RCC 7860 (cell line): ENCODE measurements around the gene TOMM22.

Experiments
- DNase-seq: peaks from one replicate; pipeline ENCODE4 v3.0.0-alpha.2; 2015; ENCODE audit warnings: low spot score
- FAIRE-seq: peaks from 2 replicates; lab custom pipeline; 2012; peaks lifted over from hg19 to GRCh38; lab: Jason Lieb, UNC

Gene TOMM22

DNA sequence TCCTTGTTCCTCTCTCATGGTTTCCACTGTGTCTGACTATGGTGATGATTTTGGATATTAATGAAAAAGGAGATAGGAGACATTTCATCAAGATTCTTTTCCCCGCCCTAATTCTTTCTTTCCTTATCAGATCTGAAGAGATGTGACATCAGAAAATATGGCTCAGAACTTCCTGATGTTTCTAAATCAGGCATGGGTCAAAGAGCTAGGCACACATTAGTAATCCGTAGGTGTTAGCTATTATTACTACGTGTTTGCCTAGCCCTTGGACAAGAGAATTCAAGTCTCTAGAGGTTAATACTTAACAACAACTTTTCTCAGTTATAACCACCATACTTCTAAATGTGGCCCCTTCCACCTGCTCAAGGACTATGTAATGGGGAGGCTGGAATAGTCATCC is 13.2 kb downstream of the TOMM22 start:
- no peak for DNase-seq
- FAIRE-seq = no peak

DNA sequence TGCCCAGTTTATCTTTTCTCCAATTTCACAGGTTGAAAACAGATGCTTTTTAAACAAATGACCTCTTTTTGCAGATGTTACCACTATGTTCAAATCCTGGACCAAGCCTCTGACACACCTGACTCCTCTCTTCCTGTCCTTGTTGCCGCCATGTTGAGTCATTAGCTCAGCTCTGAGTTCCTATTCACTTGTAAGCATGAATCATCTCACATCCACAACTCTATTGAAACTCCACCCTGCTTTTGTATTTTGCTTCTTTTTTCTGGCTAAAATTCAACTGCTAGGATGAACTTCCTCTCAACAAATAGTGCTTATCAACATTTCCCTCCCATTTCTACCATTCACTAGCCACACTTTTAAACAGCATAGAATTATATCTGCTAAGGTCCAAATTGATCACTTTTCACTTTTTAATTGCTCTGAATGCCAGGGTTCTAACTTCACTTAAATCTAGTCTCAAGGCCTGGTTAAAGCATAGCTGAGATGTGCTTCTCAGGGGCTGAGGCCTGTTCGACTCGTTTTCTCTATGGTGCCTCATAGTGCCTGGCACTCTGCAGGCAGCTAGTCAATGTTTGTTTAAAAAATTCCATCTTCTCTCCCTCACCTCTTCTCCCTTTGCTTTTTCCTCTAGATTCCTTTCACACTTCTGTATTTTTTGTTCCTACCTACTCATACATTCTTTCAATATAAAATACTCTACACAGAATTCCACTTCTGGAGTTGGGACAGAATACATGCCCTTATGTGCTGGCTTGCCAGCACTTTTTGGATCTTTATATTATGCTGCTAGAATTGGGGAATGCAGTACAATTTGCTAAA is 15.1 kb downstream of the TOMM22 start:
- DNase-seq = peak; percentile 70
- FAIRE-seq = peak; percentile 80

GRCh38 chr22:38697425-38698089 is 15.8 kb downstream of the TOMM22 start:
- FAIRE-seq = no peak
- no peak for DNase-seq

DNA sequence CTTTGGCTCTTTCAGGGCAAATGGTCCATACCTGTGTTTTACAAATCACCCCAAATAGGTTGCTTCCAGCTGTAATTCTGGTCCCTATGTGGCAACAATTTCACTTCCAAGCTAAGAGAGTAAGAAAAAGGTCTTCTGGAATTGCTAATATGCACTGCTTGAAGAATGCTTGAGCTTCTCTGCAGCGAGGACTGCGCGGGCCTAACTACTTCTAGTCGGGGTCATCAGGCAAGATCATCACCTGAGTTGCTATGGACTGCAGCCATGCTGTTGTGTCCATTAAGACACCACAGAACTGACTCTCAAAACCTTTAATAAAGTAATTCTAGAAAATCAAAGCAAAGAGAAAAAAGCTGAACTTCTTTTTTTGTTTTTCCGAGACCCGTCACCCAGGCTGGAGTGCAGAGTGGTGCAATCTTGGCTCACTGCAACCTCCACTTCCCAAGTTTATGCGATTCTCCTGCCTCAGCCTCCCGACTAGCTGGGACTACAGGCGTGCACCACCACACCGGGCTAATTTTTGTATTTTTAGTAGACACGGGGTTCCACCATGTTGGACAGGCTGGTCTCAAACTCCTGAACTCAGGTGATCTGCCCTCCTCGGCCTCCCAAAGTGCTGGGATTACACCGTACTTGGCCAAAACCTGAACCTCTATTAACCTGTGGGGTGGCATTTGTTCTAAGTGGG is 16.8 kb downstream of the TOMM22 start:
- DNase-seq (no peak), FAIRE-seq (no peak)

DNA sequence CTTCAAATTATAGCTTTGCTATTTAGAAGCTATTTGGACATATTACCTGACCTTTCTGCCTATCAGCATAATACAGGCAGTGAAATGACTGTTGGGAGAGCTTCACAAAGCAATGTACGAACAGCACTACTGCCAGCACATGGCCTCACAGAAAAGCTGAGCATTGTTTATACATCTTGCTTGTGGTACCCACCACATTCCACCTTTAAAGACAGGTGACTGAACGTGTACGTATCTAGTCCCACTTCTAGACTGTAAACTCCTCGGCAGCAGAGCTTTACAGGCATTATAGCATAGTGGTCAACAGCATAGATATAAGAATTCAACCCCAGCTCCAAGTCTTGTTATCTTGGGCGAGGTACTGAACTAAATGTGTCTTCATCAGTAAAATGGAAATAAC is 17.4 kb downstream of the TOMM22 start:
- DNase-seq = no peak
- no peak for FAIRE-seq

DNA sequence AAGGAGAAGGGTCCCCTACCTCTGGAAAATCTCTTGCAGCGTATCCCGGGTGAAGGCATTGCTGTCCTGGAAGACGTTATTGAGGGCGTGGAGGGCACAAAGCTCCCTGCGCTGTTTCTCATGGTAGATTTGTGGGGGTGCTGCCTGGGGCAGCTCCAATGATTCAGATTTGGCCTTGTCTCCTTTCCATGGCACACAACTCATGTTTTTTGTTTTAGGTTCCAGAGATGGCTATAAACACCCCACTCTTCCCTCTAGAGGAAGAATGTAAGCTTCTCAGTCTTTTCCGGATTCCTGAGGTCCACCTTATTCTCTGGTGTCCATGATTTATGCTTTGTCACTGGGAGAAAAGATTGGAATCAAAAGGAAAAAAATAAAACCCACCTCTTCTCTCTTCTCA is 18.0 kb downstream of the TOMM22 start:
- peak; percentile 6 for DNase-seq

GRCh38 chr22:38700270-38700788 is 18.6 kb downstream of the TOMM22 start:
- DNase-seq (peak; percentile 34), FAIRE-seq (no peak)

More for the DNA sequence above, 18.0 kb downstream of the TOMM22 start:
- FAIRE-seq = no peak

DNA sequence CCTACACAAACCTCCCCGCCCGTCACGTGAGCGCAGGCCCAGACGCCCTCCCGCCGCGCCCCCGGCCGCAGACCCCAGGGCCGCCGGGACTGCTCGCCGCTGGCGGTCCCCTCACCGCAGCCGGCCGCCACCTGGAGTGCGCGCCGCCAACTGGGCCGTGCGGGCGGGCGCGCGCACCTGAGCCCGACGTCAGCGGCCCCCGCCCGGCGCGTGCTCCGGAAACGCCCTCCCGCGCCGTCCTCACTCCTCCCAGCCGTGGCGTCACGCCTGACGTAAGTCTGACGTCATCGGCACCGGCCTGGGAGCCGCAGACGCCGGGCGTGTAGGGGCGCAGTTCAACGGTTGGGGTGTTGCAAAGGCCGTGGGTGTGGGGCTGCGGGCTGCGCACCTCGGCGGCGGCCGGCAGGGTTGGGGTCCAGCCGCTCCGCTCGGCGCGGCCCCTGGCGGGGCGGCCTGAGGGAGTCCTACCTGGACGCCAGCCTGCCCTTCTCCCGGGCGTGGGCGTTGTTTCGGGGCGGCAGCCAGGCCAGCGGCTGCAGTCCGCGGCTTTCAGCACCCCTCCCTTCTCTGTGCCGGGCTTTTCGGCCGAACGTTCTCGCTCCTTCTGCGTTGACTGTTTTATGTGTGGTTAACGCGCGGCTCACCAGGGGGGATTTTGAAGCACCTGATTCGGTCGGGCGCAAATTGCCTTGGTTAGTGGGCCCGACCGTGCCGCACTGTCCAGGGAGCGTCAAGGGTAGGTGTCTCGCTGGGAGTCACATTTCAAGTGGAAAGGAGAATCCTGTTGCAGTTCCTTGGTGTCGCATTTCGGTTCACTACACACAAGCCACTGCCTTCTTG is 19.3 kb downstream of the TOMM22 start, which contains the start of gene JOSD1:
Gene JOSD1 (minus strand): TSS at position 155 of the 840 bp plus-strand sequence. CDS start 956 bp downstream, outside the sequence.
- peak; percentile 71 for DNase-seq
- FAIRE-seq = no peak

- DNase-seq = no peak
These were observed 23.0 kb downstream of the TOMM22 start for GRCh38 chr22:38704654-38705234.

DNA sequence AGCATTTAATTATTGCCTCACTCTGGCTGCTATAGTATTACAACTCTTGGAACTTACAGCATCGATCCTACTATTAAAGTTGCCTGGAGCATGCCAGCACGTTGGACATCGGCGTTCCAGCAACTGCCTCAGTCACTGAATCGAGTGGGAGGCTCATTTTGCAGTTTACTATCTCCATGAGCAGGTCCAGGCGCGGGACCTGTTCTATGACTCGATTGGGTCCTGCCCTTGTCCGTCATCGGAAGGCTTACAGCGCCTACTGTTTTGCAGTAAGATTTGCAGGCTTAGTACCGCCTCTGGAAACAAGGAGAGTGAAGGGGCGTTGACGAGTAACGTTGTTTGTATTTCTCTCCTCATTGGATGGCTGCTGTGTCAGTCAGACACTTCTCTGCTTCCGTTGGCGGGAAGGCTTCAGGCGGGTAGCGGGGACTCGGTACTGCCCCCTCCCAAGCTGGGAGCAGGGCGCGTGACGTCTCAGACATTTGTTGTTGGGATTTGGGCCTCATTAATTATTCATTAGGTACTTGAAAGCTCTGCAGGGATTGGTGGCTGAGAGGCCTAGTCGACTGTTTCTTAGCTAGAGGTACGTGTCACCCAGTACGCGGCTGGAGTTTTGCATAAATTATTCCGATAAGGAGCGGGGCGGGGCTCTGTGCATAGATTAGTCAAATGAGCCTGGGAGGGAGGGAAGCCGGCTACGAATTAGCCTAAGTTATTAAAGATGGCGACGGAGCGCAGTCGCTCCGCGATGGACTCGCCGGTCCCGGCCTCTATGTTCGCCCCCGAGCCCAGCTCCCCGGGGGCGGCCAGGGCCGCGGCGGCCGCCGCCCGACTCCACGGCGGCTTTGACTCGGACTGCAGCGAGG is 23.7 kb downstream of the TOMM22 start, which contains the start of gene GTPBP1:
Gene GTPBP1 (plus strand): TSS at position 710 of the 866 bp plus-strand sequence. CDS start 12 bp downstream, at position 722.
- FAIRE-seq (peak; percentile 96), DNase-seq (peak; percentile 100)

More at GRCh38 chr22:38704654-38705234, 23.0 kb downstream of the TOMM22 start:
- FAIRE-seq = no peak

DNA sequence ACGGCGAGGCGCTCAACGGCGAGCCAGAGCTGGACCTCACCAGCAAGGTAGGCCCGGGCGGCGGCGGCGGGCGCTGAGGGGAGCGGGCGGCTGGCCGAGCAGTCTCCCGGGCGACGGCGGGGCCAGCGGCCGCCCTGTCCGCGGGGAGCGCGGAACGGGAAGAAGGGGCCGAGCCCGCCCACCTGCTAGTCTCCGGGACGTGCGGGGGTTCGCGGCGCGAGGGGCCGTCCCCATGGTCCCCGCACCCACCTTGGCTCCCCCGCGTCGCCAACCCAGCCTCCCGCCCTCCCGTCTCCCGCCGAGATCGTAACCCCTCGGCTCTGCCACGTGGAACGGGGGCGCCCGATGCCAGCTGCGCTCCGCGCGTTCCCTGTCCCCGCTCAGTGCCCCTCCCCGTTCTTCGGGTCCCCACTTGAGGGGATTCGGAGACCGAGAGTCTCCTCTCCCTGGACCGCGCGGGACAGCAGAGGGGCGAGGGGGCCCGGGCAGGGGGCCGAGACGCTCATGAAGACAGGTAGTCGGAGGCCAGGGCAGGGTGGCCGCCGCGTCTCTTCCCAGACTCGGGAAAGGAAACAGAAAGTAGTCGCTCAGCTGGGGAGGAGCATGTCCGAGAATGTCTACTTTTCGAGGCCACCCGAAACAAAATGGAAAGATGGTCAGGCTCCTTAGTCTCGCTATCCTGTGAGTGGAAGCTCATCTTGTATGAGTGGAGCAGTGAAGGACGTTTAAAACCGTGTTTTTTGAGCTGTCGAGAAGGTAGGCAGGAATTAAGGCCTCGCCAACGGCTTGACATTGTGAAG is 24.5 kb downstream of the TOMM22 start:
- FAIRE-seq = no peak
- DNase-seq = peak; percentile 7

GRCh38 chr22:38706901-38707195 is 25.1 kb downstream of the TOMM22 start:
- FAIRE-seq (no peak), DNase-seq (no peak)

- peak; percentile 25 for DNase-seq
- FAIRE-seq = no peak
These were observed 25.6 kb downstream of the TOMM22 start for GRCh38 chr22:38707346-38707745.

DNA sequence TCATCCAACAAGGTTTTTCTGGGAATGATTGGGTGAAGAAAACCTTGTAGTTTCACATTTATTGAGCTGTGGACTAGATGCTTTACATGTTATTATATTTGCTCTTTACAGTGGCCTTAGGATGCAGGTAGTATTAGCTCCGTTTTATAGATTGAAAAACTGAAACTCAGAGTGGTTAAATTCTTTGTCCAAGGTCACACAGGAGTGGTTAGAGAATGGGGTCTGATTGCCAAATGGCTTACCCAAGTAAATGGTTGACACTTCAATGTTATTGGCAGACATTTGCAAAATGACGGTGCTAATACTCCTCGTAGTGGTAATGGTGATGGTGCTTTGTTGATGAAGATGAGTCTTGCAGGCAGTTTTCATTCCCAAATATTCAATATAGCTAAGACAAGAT is 26.2 kb downstream of the TOMM22 start:
- DNase-seq (no peak), FAIRE-seq (no peak)

- FAIRE-seq (no peak), DNase-seq (no peak)
These were observed 27.5 kb downstream of the TOMM22 start for GRCh38 chr22:38709306-38709705.

GRCh38 chr22:38710351-38710750 is 28.6 kb downstream of the TOMM22 start:
- DNase-seq (no peak), FAIRE-seq (no peak)

- no peak for DNase-seq
- no peak for FAIRE-seq
These were observed 29.1 kb downstream of the TOMM22 start for GRCh38 chr22:38710866-38711265.

DNA sequence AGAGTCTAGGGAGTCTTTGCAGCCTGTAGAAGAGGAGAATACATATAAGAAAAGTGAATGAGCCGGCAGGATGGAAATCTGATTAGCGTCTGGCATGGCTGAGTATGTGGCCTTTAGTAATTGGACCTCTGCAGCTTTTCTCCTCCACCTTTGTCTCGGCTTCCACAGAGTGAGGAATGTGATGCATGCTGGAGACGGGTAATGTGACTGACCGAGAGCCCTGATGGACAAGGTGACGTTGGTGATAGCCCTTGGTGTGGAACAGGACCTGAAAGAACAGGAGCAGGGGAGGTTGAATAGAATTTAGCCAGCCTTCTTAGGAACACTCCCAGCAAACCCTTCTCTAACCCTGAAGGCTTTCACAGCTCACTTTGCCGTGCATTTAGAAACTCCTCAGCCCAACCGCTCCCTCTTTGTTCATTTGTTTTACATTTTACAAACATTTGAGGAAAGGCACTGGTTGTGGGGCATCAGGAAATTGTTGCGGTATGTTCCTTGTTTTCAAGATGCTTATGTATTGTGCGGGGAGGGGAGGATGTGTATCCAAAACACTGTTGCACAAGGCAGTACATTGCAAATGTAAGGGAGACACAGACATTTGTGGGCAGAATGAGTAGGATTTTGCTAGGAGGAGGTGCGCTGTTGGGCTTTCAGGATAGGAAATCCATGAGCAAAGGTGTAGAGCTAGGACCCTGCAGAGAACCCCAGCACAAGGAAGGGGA is 30.9 kb downstream of the TOMM22 start:
- DNase-seq = no peak
- FAIRE-seq = no peak
